Measurements from ENCODE around the gene MPP7.
"Not testable (repeated sequence)": the region's sequence is repeated elsewhere in the genome, so short reads cannot be mapped to it uniquely, and the experiment has no call there.

MPP7 gene

DNA sequence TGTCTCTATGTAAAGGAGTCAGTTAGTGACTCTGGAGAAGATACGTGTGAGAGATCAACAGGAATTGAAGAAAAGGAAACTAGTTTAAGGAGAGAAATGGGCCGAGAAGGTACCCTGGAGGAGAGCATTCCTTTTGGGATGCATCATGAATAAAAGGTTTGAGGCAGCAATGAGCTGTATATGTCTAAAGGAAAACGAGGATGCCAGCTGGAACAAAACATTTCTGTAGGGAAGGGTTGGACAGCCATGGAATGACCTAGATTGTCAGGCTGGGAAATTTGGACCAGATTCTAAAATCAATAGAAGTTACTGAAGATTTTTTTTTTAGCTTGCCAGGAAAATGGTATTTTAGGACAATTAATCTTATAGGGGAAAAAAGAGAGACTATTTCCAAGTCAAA lies 17.2 kb upstream of the MPP7 start:
- no peak for DNase-seq (ENCODE audit: low read depth)
- H3K4me3 ChIP-seq (ENCODE audit: low read depth, low read length), result no peak overlapping the region
- TF ChIP-seq, protein P1, sequence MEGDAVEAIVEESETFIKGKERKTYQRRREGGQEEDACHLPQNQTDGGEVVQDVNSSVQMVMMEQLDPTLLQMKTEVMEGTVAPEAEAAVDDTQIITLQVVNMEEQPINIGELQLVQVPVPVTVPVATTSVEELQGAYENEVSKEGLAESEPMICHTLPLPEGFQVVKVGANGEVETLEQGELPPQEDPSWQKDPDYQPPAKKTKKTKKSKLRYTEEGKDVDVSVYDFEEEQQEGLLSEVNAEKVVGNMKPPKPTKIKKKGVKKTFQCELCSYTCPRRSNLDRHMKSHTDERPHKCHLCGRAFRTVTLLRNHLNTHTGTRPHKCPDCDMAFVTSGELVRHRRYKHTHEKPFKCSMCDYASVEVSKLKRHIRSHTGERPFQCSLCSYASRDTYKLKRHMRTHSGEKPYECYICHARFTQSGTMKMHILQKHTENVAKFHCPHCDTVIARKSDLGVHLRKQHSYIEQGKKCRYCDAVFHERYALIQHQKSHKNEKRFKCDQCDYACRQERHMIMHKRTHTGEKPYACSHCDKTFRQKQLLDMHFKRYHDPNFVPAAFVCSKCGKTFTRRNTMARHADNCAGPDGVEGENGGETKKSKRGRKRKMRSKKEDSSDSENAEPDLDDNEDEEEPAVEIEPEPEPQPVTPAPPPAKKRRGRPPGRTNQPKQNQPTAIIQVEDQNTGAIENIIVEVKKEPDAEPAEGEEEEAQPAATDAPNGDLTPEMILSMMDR (IDR thresholded peaks at IDR 0.05; ENCODE audit: insufficient read depth, low read depth, low read length, missing control alignments), result no peak

DNA sequence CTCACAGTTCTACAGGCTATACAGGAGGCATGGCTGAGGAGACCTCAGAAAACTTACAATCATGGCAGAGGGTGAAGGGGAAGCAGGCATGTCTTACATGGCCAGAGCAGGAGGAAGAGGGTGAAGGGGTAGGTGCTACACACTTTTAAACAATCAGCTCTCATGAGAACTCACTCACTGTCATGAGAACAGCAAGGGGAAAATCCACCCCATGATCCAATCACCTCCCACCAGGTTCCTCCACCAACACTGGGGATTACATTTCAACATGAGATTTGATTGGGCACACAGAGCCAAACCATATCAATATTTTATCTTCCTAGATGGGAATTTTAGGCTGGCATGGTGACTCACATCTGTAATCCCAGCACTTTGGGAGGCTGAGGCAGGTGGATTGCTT lies 16.2 kb upstream of the MPP7 start:
- not testable (repeated sequence) for DNase-seq (ENCODE audit: low read depth); H3K4me3 ChIP-seq (ENCODE audit: low read depth, low read length)

DNA sequence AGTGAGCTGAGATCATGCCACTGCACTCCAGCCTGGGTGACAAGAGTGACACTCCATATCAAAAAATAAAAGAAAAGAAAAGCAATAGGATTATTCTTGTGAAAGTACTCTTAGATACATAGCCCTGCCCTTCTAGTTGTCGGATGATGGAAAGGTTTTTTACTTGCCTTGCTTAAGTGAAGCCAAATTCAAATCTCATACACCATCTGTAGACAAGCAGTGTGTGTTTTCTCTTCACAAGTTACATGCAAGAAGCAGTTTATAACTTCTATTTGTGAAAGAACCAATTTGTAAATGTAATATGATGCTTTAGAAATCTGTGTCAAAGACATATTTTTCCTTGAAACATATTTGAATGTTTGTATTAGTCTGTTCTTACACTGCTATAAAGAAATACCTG lies 15.8 kb upstream of the MPP7 start:
- H3K4me3 ChIP-seq (ENCODE audit: low read depth, low read length), result no peak overlapping the region
- TF ChIP-seq, protein P1 (IDR thresholded peaks at IDR 0.05; ENCODE audit: insufficient read depth, low read depth, low read length, missing control alignments), result no peak
- DNase-seq (ENCODE audit: low read depth), result no peak

DNA sequence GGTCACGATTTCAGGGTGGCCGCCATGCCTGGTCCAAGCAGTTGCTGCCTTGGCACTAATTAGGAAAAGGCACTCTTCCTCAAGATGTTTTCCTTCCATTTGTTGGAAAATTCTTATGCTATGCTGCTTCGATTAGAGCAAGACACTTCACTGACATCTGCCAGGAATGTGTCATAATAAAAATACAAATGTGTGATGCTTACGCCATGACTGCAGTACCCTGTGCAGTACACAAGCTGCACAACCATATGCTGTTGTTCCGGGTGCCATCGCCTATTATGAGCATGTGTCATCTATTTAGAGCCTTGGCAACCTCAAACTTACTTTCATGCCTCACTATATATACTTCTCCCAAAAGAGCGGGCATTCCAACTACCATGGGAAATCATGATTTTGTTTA lies 14.9 kb upstream of the MPP7 start:
- H3K4me3 ChIP-seq (ENCODE audit: low read depth, low read length), result no peak overlapping the region
- TF ChIP-seq, protein P1 (IDR thresholded peaks at IDR 0.05; ENCODE audit: insufficient read depth, low read depth, low read length, missing control alignments), result no peak
- no peak for DNase-seq (ENCODE audit: low read depth)

DNA sequence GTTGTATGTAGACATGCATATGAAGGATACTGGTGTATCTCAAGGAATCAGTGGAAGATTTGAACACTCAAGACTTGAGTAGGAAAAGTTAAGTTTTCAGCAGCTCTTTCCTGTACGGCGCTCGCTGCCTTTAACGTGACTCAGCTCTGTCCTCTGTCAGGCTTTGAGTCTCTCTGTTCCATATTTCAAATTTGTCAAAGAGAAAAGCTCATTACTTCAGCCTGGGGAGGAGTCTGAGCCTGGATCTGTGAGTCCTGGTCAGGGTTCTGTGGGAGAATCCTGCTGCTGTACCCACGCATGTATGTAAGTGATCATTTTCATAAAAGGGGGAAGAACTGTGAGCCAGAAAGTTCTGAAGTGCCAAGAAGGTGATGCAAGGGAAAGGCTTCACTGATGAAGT lies 13.8 kb upstream of the MPP7 start:
- TF ChIP-seq, protein P1 (IDR thresholded peaks at IDR 0.05; ENCODE audit: insufficient read depth, low read depth, low read length, missing control alignments), result no peak
- DNase-seq (ENCODE audit: low read depth), result no peak

DNA sequence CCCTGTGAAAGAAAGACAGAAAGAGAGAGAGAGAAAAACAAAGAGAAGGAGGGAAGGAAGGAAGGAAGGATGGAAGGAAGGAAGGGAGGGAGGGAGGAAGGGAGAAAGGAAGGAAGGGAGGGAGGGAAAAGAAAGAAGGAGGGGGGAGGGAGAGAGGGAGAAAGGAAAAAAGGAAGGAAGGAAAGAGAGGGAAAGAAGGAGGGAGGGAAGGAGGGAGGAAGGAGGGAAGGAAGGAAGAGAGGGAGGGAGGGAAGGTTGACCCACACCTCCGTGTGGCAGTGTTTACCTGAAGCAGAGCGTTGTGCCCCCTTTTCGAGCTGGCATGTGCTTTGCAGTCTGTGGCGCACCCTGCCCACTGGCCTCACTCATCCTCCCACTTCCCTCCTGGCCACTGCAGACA lies 12.3 kb upstream of the MPP7 start:
- TF ChIP-seq, protein P1 (IDR thresholded peaks at IDR 0.05; ENCODE audit: insufficient read depth, low read depth, low read length, missing control alignments), result no peak
- H3K4me3 ChIP-seq (ENCODE audit: low read depth, low read length), result no peak overlapping the region
- no peak for DNase-seq (ENCODE audit: low read depth)

More for the DNA sequence above, 13.8 kb upstream of the MPP7 start:
- H3K4me3 ChIP-seq (ENCODE audit: low read depth, low read length), result no peak overlapping the region

DNA sequence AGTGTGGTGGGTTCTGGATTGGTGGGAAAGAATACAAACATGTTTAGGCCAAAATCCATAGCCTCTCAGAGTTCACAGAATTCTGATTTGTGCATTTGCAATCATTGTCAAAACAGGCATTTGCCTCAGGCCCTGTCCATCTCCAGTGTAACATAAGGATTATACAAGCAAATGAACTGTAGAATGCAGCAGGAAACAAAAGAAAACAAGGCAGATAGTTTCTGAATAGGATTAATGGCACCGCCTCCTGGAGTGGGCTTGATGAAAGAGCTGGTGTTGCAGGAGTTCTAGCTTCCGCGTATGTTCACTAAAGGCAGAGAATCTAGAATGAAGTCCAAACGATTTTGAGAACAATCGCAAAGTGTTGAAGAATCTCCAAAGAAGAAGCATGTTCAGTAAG lies 11.3 kb upstream of the MPP7 start:
- no peak for DNase-seq (ENCODE audit: low read depth)
- TF ChIP-seq, protein P1 (IDR thresholded peaks at IDR 0.05; ENCODE audit: insufficient read depth, low read depth, low read length, missing control alignments), result no peak
- no peak overlapping the region for H3K4me3 ChIP-seq (ENCODE audit: low read depth, low read length)
